GM21515 (cell line): ENCODE data around the gene SRPK2.
"Not testable (repeated sequence)": the region's sequence is repeated elsewhere in the genome, so short reads cannot be mapped to it uniquely, and the experiment has no call there.

ENCODE experiments used
- ATAC-seq: cut with Tn5 transposase; IDR thresholded peaks from one replicate; pipeline ENCODE4 v1.9.1; 2021; ENCODE audit not compliant: unreplicated experiment

SRPK2 gene

GRCh38 chr7:105268511-105269392 is 120.0 kb downstream of the SRPK2 start:
- ATAC-seq, result peak; percentile 76

- ATAC-seq, result no peak
Observed at GRCh38 chr7:105268056-105268455, 120.7 kb downstream of the SRPK2 start.

GRCh38 chr7:105267244-105267643 is 121.5 kb downstream of the SRPK2 start:
- no peak for ATAC-seq

- ATAC-seq, result no peak
Observed at GRCh38 chr7:105264707-105265106, 124.0 kb downstream of the SRPK2 start.

- no peak for ATAC-seq
Observed at GRCh38 chr7:105261689-105262088, 127.0 kb downstream of the SRPK2 start.

GRCh38 chr7:105260201-105260871 is 128.4 kb downstream of the SRPK2 start:
- not testable (repeated sequence) for ATAC-seq

GRCh38 chr7:105258919-105259318 is 129.8 kb downstream of the SRPK2 start:
- ATAC-seq, result not testable (repeated sequence)

GRCh38 chr7:105257338-105257737 is 131.4 kb downstream of the SRPK2 start:
- no peak for ATAC-seq

GRCh38 chr7:105256761-105257231 is 131.9 kb downstream of the SRPK2 start:
- no peak for ATAC-seq

GRCh38 chr7:105250706-105251105 is 138.0 kb downstream of the SRPK2 start:
- no peak for ATAC-seq

- no peak for ATAC-seq
Observed at GRCh38 chr7:105250239-105250638, 138.5 kb downstream of the SRPK2 start.

GRCh38 chr7:105249216-105249615 is 139.5 kb downstream of the SRPK2 start:
- ATAC-seq, result no peak

GRCh38 chr7:105246679-105247078 is 142.0 kb downstream of the SRPK2 start:
- ATAC-seq, result no peak

- ATAC-seq, result no peak
Observed at GRCh38 chr7:105246256-105246655, 142.5 kb downstream of the SRPK2 start.

GRCh38 chr7:105245398-105246114 is 143.2 kb downstream of the SRPK2 start:
- ATAC-seq, result no peak

- no peak for ATAC-seq
Observed at GRCh38 chr7:105244594-105244993, 144.1 kb downstream of the SRPK2 start.

- no peak for ATAC-seq
Observed at GRCh38 chr7:105241198-105241597, 147.5 kb downstream of the SRPK2 start.

GRCh38 chr7:105238198-105238765 is 150.4 kb downstream of the SRPK2 start:
- ATAC-seq, result no peak

- ATAC-seq, result no peak
Observed at GRCh38 chr7:105234886-105235285, 153.8 kb downstream of the SRPK2 start.

GRCh38 chr7:105232829-105233291 is 155.9 kb downstream of the SRPK2 start:
- not testable (repeated sequence) for ATAC-seq

- ATAC-seq, result no peak
Observed at GRCh38 chr7:105230486-105230885, 158.2 kb downstream of the SRPK2 start.
